Coronary artery (tissue), 2 donors: ENCODE results near the gene TUBGCP6.

Source experiments
- DNase-seq: peaks from one replicate; pipeline ENCODE4 v3.0.0-alpha.2; 2017; ENCODE audit warnings: low spot score
- H3K27ac ChIP-seq, 2 donors: fragments of 200-600 bp; sonication (generic); one replicate each; pipeline ENCODE4 v1.5.1; 2016 to 2019
- H3K4me3 ChIP-seq: fragments of 200-600 bp; sonication (generic); 2 replicates; pipeline ENCODE4 v1.5.1; 2016; ENCODE audit warnings: mild to moderate bottlenecking, moderate library complexity
- TF ChIP-seq, protein P1 (sequence below): fragments of 200-600 bp; sonication (generic); IDR thresholded peaks from one replicate; pipeline ENCODE4 v1.5.1; 2019; ENCODE audit warnings: antibody characterized with exemption

TUBGCP6 gene

DNA sequence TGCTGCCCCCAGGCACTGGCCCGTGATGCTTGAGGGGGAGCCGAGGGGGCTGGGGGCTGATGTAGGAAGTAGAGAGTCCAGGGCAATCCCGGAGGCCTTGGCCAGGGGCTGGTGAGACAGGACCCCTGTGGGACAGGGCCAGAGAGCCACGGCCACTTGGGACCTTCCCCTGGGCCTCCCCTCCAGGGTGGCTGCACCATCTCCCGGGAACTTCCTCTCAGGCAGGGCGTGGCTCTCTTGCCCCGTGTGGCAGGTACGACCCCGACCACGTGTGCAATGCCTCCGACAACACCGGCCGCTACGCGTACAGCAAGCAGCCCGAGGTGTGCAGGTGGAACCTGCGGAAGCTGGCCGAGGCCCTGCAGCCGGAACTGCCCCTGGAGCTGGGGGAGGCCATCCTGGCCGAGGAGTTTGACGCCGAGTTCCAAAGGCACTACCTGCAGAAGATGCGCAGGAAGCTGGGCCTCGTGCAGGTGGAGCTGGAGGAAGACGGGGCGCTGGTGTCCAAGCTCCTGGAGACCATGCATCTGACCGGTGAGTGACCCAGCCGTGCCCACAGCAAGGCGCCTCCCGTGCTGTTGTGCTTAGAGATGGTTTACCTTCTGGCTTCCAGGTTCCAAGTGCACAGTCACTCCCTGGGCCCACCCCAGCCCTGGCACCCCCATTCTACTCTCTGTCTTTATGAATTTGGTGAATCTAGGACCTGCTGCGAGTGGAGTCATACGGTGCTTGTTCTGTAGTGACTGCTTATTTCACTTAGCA, 34.3 kb downstream of the TUBGCP6 start:
- no peak for DNase-seq
- H3K4me3 ChIP-seq = no peak overlapping the region
- no peak overlapping the region for H3K27ac ChIP-seq
- TF ChIP-seq, protein P1, sequence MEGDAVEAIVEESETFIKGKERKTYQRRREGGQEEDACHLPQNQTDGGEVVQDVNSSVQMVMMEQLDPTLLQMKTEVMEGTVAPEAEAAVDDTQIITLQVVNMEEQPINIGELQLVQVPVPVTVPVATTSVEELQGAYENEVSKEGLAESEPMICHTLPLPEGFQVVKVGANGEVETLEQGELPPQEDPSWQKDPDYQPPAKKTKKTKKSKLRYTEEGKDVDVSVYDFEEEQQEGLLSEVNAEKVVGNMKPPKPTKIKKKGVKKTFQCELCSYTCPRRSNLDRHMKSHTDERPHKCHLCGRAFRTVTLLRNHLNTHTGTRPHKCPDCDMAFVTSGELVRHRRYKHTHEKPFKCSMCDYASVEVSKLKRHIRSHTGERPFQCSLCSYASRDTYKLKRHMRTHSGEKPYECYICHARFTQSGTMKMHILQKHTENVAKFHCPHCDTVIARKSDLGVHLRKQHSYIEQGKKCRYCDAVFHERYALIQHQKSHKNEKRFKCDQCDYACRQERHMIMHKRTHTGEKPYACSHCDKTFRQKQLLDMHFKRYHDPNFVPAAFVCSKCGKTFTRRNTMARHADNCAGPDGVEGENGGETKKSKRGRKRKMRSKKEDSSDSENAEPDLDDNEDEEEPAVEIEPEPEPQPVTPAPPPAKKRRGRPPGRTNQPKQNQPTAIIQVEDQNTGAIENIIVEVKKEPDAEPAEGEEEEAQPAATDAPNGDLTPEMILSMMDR = no peak

DNA sequence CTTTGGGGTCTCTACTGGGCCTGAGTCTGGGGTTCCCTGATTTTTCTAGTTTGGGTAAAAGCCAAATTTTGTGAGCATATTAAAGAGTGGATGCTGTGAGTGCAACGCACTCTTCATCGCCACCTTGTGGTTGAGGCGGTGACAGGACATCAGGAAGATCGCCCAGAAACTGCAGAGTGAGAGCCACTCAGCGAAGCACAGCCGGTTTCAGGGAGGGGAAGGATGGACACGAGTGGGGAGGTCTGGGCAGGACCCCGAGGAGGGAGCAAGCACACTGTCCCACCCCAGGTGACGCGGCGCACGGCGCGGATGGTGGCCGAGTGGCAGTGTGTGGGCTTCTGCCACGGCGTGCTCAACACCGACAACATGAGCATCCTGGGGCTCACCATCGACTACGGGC, 34.9 kb downstream of the TUBGCP6 start:
- H3K27ac ChIP-seq = no peak overlapping the region
- TF ChIP-seq, protein P1 = peak; percentile 80
- no peak overlapping the region for H3K4me3 ChIP-seq
- no peak for DNase-seq

DNA sequence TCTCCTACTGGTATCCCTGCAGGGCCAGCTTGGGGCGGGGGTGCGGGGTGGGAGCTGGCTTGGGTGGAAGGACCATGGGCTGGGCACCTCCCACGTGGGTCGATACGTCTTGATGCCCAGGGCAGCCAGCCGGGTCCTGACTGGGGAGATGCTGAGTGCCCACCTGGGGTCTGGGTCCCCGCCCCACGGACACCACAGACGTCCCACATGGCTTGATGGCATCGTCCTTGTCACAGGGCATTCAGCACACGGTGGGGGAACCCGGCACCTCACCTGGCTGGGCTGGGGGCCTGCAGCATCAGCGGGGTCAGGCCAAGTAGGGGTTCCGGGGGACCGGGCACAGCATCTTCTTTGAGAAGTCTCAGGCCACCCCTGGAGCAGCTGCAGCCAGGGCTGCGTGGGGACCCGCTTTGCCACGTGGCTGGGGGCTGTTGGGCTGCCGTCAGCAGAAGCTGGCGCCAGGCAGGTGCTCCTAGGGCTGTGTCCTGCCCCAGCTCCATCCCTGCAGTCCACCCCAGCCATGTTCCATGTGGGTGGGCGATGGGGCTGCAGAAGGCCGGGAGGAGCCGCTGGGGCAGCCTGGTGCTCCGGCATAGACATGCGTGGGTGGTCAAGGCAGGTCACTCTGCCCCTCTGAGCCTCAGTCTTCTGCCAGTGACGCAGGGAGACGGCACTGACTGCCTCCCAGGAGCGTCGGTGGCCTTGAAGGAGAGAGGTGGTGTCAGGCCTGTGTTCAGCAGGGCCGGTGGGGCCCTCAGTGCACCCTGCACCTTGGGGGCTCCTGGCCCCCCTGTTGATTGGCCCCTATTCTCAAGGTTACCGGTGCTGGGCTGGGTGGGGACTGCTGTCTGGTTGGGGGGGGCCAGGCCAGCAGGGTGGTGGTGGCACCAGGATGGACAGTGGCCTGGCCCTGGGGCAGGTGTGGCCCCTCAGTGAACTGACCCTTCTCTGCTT, 35.6 kb downstream of the TUBGCP6 start:
- H3K27ac ChIP-seq = no peak overlapping the region
- DNase-seq = no peak
- TF ChIP-seq, protein P1 = no peak
- no peak overlapping the region for H3K4me3 ChIP-seq

DNA sequence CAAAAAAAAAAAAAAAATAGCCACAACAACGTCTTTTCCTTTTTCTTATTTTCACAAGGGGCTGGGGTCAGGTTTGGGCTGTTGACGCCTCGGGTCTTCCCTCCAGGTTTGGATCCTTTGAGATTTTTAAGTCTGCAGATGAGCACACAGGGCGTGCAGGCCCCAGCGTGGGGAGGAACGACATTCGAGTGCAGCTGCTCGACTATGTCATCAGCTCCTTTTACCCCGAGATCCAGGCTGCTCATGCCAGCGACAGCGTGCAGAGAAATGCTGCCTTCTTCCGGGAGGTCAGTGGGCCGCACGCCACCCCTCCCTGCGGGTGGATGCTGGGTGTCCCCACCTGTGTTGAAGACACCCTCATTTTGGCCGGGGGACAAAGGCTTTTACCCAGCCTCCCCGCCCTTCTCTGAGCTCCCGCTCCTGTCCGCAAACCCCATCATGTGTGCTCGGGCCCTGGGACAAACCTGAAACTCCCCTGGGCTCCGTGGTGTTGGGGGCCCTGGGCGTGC, 36.3 kb downstream of the TUBGCP6 start:
- H3K4me3 ChIP-seq = no peak overlapping the region
- DNase-seq = no peak
- H3K27ac ChIP-seq = no peak overlapping the region
- TF ChIP-seq, protein P1 = no peak

DNA sequence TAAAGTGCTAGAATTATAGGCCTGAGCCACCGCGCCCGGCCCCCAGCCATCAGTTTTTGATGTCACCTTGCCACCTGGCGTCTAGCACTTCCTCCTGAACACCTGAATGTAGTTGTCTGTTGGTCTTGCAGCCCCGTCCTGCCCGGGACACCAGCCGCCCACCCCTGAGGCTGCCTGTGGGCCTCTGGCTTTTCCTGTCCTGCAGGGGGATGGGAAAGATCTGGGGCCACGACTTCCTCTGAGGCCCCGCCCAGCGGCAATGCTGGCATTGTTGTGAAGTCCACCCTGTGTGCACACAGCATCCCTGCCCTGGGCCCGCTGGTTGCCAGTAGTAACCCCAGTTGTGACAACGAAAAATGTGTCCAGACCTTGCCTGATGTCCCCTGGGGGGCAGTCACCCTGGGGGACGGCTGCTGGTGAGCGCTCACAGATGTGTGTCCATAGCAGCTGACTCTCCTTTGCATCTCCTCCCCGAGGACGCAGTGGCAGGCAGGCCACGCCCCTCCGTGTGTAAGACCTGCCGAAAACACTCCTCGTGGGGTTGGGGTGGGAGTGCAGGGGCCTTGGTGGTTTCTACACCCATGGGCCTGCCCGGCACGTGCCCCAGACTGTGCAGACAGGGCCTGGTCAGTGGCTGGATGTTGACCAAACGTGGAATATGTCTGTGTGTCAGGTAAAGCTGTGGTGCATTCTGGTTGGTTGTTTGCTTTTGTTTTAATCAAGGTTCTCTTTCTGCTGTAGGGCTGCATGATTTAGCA, 37.3 kb downstream of the TUBGCP6 start:
- H3K4me3 ChIP-seq = no peak overlapping the region
- H3K27ac ChIP-seq = no peak overlapping the region
- DNase-seq = no peak
- TF ChIP-seq, protein P1 = no peak

DNA sequence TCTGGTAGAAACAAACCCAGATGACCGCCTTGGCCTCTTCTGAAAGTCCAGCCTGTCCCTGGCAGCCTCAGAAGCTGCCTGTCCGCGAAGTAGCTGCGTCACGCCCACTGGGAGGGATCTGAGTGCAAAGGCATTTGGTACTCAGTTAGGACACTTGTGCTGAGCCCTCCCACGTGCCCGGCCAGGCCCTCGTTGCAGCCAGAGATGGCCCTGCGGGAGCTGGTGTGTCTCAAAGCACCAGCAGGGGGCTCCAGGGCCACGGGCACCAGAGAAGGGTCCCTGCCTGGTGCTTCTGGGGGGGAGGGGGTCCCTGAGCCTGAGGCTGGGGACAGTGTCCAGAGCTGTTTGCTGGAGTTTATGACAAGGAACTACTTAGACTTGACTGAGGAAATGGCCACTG, 38.2 kb downstream of the TUBGCP6 start:
- no peak overlapping the region for H3K27ac ChIP-seq
- H3K4me3 ChIP-seq = no peak overlapping the region
- TF ChIP-seq, protein P1 = no peak
- no peak for DNase-seq
